ENCODE measurements around the gene TLN1.
A peak's percentile ranks its signal among the peaks of the same experiment; 100 is the strongest.

The TLN1 gene

GRCh38 chr9:35660966-35661415, 71.0 kb downstream of the TLN1 start:
- no peak for DNase-seq

- peak; percentile 20 for DNase-seq
Observed at GRCh38 chr9:35659340-35659739, 72.7 kb downstream of the TLN1 start.

GRCh38 chr9:35658968-35659220, 73.1 kb downstream of the TLN1 start:
- no peak for DNase-seq

- peak; percentile 74 for DNase-seq
Observed at GRCh38 chr9:35658137-35658967, 73.6 kb downstream of the TLN1 start, which contains the start of gene CCDC107. Gene CCDC107, plus strand, starts transcription at chr9:35658292. Its CDS starts 88 bp downstream, at chr9:35658380.

- peak; percentile 91 for DNase-seq
Observed at GRCh38 chr9:35657546-35658136, 74.4 kb downstream of the TLN1 start, which contains the start of gene RMRP. Gene RMRP, minus strand, starts transcription at chr9:35658019.

- DNase-seq: peak; percentile 38
Observed at GRCh38 chr9:35656831-35657545, 75.0 kb downstream of the TLN1 start.

- no peak for DNase-seq
Observed at GRCh38 chr9:35656348-35656747, 75.6 kb downstream of the TLN1 start.

GRCh38 chr9:35653611-35654010, 78.4 kb downstream of the TLN1 start:
- DNase-seq: no peak

- DNase-seq: no peak
Observed at GRCh38 chr9:35652829-35653209, 79.2 kb downstream of the TLN1 start.

- no peak for DNase-seq
Observed at GRCh38 chr9:35651956-35652828, 79.8 kb downstream of the TLN1 start.

- DNase-seq: no peak
Observed at GRCh38 chr9:35650341-35651158, 81.4 kb downstream of the TLN1 start, which contains the start of gene SIT1. Gene SIT1, minus strand, starts transcription at chr9:35650931. Its CDS starts 78 bp downstream, at chr9:35650853.

GRCh38 chr9:35649431-35650340, 82.3 kb downstream of the TLN1 start:
- no peak for DNase-seq

All from NCI-H2171 treated with DMSO at 0.1 percent for 48 hours (cell line).